ENCODE data around the gene PRKCSH.

DNA sequence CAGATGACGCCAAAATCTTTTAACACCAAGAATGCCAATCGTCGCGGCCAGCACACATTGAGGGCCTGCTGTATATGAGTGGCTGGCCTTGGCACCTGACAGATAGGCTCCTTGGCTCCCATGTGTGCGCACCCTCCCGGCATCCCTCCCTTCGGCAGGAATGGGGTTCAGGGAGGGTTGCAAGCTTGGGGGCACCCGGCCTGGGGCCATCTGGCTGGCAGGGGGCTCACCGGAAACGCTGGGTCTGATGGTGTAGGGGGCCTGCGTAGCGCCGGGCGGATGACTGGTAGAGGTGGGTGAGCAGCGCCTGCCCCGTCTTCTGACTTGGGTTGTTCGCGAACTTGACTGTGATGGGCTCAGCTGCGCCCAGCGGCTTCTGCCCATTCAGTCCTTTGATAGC is 22.4 kb downstream of the PRKCSH start:
- TF ChIP-seq, protein P1, sequence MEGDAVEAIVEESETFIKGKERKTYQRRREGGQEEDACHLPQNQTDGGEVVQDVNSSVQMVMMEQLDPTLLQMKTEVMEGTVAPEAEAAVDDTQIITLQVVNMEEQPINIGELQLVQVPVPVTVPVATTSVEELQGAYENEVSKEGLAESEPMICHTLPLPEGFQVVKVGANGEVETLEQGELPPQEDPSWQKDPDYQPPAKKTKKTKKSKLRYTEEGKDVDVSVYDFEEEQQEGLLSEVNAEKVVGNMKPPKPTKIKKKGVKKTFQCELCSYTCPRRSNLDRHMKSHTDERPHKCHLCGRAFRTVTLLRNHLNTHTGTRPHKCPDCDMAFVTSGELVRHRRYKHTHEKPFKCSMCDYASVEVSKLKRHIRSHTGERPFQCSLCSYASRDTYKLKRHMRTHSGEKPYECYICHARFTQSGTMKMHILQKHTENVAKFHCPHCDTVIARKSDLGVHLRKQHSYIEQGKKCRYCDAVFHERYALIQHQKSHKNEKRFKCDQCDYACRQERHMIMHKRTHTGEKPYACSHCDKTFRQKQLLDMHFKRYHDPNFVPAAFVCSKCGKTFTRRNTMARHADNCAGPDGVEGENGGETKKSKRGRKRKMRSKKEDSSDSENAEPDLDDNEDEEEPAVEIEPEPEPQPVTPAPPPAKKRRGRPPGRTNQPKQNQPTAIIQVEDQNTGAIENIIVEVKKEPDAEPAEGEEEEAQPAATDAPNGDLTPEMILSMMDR (IDR thresholded peaks at IDR 0.05), result no peak
- no peak for TF ChIP-seq EZH2 (IDR thresholded peaks at IDR 0.05; ENCODE audit: borderline replicate concordance, insufficient read depth, low read depth, low read length, poor library complexity, severe bottlenecking)
